Neural crest cell (in vitro differentiated cells): ENCODE measurements around the gene WNT5A. TPM values are rescaled to one million over a fixed set of nuclear protein-coding genes. Genes with fewer than 3 reads are reported as not detected.

Source experiments
- DNase-seq: peaks from one replicate; pipeline ENCODE4 v3.0.0; 2021; ENCODE audit warnings: low read depth, mixed read lengths, low spot score
- H3K27ac Mint-ChIP-seq: one replicate; pipeline ENCODE4 v1.8.0; 2021; ENCODE audit warnings: mild to moderate bottlenecking, mixed read lengths; ENCODE audit not compliant: unreplicated experiment
- H3K27me3 Mint-ChIP-seq: 2 replicates; pipeline ENCODE4 v1.8.0; 2021; ENCODE audit warnings: low read depth, mild to moderate bottlenecking, mixed read lengths
- H3K36me3 Mint-ChIP-seq: 2 replicates; pipeline ENCODE4 v1.8.0; 2021; ENCODE audit warnings: low read depth, mild to moderate bottlenecking, mixed read lengths
- H3K4me1 Mint-ChIP-seq: 2 replicates; pipeline ENCODE4 v1.8.0; 2021; ENCODE audit warnings: mixed read lengths
- H3K4me3 Mint-ChIP-seq: one replicate; pipeline ENCODE4 v1.8.0; 2021; ENCODE audit warnings: mild to moderate bottlenecking, mixed read lengths
- H3K9me3 Mint-ChIP-seq: 2 replicates; pipeline ENCODE4 v1.8.0; 2021; ENCODE audit warnings: mixed read lengths
- total RNA-seq: library from RNA; stranded (reverse); gene quantifications from 2 replicates; pipeline ENCODE4 v1.2.1, GENCODE V29; 2021
- TF ChIP-seq, protein P1 (sequence below): fragments of 200-600 bp; sonication (generic); conservative IDR thresholded peaks from 2 replicates; pipeline ENCODE4 v1.5.0; 2021; ENCODE audit warnings: antibody characterized with exemption, mild to moderate bottlenecking

WNT5A gene
- total RNA-seq, 1 donor from 2014 or later: 14.4 TPM

DNA sequence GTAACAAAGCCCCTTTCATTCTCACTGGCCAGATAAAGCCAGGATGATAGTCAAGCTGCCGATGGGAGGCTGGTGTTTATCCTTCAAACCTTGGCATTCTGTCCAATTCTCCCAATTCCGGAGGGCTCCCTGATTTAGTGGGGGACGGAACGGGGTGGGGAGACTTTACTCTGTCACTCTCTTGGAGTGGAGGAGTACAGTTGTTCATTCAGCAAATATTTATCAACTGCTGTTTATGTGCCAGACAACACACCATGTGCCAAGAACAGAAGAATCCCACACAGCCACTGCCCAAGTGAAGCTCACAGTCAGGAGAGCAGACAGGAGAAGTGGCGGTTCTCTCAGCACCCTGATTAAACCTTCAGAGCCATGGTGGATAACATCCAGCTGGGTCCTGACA, 63.3 kb downstream of the WNT5A start:
- Mint-ChIP-seq H3K36me3 (peaks cover 2% of the 10 kb centered on the region), H3K4me3 (no peak overlapping the region), H3K27ac (no peak overlapping the region), H3K4me1 (no peaks in the 10 kb centered on the region), H3K27me3 (no peaks in the 10 kb centered on the region), H3K9me3 (peaks cover 15% of the 10 kb centered on the region)
- no peak for DNase-seq
- TF ChIP-seq, protein P1, sequence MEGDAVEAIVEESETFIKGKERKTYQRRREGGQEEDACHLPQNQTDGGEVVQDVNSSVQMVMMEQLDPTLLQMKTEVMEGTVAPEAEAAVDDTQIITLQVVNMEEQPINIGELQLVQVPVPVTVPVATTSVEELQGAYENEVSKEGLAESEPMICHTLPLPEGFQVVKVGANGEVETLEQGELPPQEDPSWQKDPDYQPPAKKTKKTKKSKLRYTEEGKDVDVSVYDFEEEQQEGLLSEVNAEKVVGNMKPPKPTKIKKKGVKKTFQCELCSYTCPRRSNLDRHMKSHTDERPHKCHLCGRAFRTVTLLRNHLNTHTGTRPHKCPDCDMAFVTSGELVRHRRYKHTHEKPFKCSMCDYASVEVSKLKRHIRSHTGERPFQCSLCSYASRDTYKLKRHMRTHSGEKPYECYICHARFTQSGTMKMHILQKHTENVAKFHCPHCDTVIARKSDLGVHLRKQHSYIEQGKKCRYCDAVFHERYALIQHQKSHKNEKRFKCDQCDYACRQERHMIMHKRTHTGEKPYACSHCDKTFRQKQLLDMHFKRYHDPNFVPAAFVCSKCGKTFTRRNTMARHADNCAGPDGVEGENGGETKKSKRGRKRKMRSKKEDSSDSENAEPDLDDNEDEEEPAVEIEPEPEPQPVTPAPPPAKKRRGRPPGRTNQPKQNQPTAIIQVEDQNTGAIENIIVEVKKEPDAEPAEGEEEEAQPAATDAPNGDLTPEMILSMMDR: no peak

GRCh38 chr3:55417211-55417610, 69.9 kb downstream of the WNT5A start:
- H3K27me3 Mint-ChIP-seq: no peaks in the 10 kb centered on the region
- peaks cover 2% of the 10 kb centered on the region for H3K36me3 Mint-ChIP-seq
- H3K27ac Mint-ChIP-seq: no peak overlapping the region
- peaks cover 24% of the 10 kb centered on the region for H3K9me3 Mint-ChIP-seq
- no peak overlapping the region for H3K4me3 Mint-ChIP-seq
- DNase-seq: no peak
- no peaks in the 10 kb centered on the region for H3K4me1 Mint-ChIP-seq
- TF ChIP-seq, protein P1: no peak

DNA sequence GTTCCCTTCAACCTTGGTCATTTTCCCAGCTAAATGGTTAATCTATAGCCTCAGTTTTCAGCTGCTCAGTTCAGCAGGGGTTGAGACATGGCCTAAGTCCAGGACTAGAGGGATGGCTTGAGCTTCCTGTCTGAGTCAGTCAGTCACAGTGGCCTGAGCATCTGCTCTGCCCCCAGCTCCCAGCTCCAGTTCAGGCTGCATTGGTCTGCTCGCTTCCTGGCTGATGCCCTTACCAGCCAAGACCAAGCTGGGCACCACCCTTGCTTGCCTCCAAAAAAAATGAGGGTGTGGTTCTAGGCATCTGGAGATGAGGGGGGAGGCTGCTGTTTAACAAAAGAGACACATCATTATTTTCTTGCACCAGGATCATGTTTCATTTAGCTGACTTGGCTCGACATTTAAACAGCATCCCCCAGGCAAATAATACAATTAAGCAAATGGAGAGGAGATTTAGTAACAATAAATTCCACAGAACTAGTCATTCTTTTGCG, 70.7 kb downstream of the WNT5A start:
- H3K4me3 Mint-ChIP-seq: no peak overlapping the region

More for the DNA sequence above, 70.7 kb downstream of the WNT5A start:
- TF ChIP-seq, protein P1: no peak
- DNase-seq: no peak
- H3K27ac Mint-ChIP-seq: no peak overlapping the region
- peaks cover 21% of the 10 kb centered on the region for H3K9me3 Mint-ChIP-seq
- no peaks in the 10 kb centered on the region for H3K27me3 Mint-ChIP-seq
- H3K36me3 Mint-ChIP-seq: peaks cover 2% of the 10 kb centered on the region
- H3K4me1 Mint-ChIP-seq: no peaks in the 10 kb centered on the region
